ENCODE data around the gene CAPN14. TPM values are rescaled to one million over a fixed set of nuclear protein-coding genes. Genes with fewer than 3 reads are reported as not detected.

The CAPN14 gene
- total RNA-seq, 1 experiment from 2014 or later, result 0.13 TPM

DNA sequence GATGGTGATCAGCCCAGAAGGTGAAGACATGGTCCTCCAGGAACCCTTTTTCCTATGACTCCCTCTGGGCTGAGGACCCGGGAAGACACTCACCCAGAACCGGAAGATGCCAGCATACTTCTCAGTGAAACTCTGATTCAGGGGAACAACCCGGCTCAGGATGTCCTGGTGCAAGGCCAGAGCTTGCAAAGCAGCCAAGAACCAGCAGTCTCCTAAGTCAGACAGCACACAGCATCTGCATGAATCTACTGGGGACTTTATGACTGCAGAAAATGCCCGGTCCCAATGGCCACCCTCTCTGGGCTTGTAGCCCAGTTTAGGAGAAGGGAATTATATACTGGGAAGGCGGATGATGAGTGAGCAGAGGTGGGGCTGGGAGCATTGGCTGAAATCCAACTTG is 15.3 kb downstream of the CAPN14 start:
- Histone ChIP-seq H3K4me3 (ENCODE audit: low read depth, low read length, poor library complexity, severe bottlenecking) (no peak overlapping the region), H3K27ac (ENCODE audit: low read depth, low read length, poor library complexity, severe bottlenecking) (no peak overlapping the region), H3K4me1 (ENCODE audit: insufficient read depth, low read length, poor library complexity, severe bottlenecking) (no peaks in the 10 kb centered on the region), H3K27me3 (replicated peaks; ENCODE audit: insufficient read depth, low read depth, low read length, poor library complexity) (no peaks in the 10 kb centered on the region), H3K36me3 (ENCODE audit: insufficient read depth, low read length, poor library complexity, severe bottlenecking) (no peaks in the 10 kb centered on the region), H3K9me3 (ENCODE audit: low read depth, low read length, poor library complexity, severe bottlenecking) (no peaks in the 10 kb centered on the region)
- no TSS peak for BruUV-seq (replicated peaks)
- ChIA-PET CTCF (no interaction called here), POLR2A (ENCODE audit: low non-redundant PET) (no interaction called here)
- intact Hi-C loops (cut with micrococcal nuclease; ENCODE audit: unreplicated experiment), result no loop called here
- DNase-seq (ENCODE audit: low spot score), result no peak
- no peak for TF ChIP-seq EZH2 (IDR thresholded peaks at IDR 0.05; ENCODE audit: borderline replicate concordance, low read depth, low read length, poor library complexity, severe bottlenecking)
- TF ChIP-seq, protein P1, sequence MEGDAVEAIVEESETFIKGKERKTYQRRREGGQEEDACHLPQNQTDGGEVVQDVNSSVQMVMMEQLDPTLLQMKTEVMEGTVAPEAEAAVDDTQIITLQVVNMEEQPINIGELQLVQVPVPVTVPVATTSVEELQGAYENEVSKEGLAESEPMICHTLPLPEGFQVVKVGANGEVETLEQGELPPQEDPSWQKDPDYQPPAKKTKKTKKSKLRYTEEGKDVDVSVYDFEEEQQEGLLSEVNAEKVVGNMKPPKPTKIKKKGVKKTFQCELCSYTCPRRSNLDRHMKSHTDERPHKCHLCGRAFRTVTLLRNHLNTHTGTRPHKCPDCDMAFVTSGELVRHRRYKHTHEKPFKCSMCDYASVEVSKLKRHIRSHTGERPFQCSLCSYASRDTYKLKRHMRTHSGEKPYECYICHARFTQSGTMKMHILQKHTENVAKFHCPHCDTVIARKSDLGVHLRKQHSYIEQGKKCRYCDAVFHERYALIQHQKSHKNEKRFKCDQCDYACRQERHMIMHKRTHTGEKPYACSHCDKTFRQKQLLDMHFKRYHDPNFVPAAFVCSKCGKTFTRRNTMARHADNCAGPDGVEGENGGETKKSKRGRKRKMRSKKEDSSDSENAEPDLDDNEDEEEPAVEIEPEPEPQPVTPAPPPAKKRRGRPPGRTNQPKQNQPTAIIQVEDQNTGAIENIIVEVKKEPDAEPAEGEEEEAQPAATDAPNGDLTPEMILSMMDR (conservative IDR thresholded peaks at IDR 0.05; ENCODE audit: low read depth, low read length), result no peak

DNA sequence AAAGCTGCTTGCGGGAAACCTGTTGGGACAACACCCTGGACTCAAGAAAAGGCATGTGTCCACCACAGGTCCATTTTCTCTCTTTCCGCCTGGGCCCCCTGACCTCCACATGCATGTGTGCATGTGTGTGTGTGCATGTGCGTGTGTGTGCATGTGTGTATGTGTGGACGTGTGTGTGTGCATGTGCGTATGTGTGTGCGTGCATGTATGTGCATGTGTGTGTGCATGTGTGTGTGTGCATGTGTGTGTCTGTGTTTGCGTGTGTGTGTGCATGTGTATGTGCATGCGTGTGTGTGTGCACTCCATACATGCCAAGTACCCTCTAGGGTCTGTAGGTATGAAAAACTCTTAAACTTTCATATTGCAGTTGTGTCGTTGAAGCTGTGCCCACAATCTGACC is 16.3 kb downstream of the CAPN14 start:
- Histone ChIP-seq H3K36me3 (ENCODE audit: insufficient read depth, low read length, poor library complexity, severe bottlenecking) (no peaks in the 10 kb centered on the region), H3K4me3 (ENCODE audit: low read depth, low read length, poor library complexity, severe bottlenecking) (no peak overlapping the region), H3K27me3 (replicated peaks; ENCODE audit: insufficient read depth, low read depth, low read length, poor library complexity) (no peaks in the 10 kb centered on the region), H3K9me3 (ENCODE audit: low read depth, low read length, poor library complexity, severe bottlenecking) (no peaks in the 10 kb centered on the region), H3K4me1 (ENCODE audit: insufficient read depth, low read length, poor library complexity, severe bottlenecking) (no peaks in the 10 kb centered on the region), H3K27ac (ENCODE audit: low read depth, low read length, poor library complexity, severe bottlenecking) (no peak overlapping the region)
- no TSS peak for BruUV-seq (replicated peaks)
- ChIA-PET POLR2A (ENCODE audit: low non-redundant PET) (no interaction called here), CTCF (interaction anchor here (0.6 to 1.0 kb wide), 2 partner anchors 17 to 31 kb away, joined by 3 to 4 read pairs; no protein-coding TSS in a partner anchor)
- TF ChIP-seq, protein P1 (conservative IDR thresholded peaks at IDR 0.05; ENCODE audit: low read depth, low read length), result no peak
- TF ChIP-seq EZH2 (IDR thresholded peaks at IDR 0.05; ENCODE audit: borderline replicate concordance, low read depth, low read length, poor library complexity, severe bottlenecking), result no peak
- intact Hi-C loops (cut with micrococcal nuclease; ENCODE audit: unreplicated experiment), result no loop called here
- no peak for DNase-seq (ENCODE audit: low spot score)

DNA sequence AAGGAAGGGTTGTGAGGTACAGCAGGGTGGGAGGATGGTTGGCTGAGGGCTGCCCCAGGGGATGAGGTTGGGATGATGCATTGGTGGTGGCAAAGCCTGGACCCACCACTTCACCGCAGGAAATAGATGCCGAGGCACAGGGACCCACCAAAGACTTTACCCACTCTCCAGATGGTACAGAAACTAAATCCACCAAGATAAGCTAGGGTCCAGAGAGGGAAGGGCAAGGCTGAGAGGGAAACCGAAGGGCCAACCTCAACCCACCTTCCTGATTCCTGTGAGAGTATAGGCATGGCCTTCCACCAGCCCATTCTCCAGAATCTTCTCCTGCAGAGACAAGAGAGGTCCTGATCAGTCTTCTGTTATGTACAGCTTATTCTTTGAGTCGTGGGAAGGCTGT is 18.1 kb downstream of the CAPN14 start:
- intact Hi-C loops (cut with micrococcal nuclease; ENCODE audit: unreplicated experiment), result no loop called here
- TF ChIP-seq EZH2 (IDR thresholded peaks at IDR 0.05; ENCODE audit: borderline replicate concordance, low read depth, low read length, poor library complexity, severe bottlenecking), result no peak
- TF ChIP-seq, protein P1 (conservative IDR thresholded peaks at IDR 0.05; ENCODE audit: low read depth, low read length), result no peak
- POLR2A ChIA-PET (ENCODE audit: low non-redundant PET), result interaction anchor here (0.6 kb wide), 1 partner anchor 95 kb away, joined by 4 read pairs; no protein-coding TSS in a partner anchor
- no TSS peak for BruUV-seq (replicated peaks)
- Histone ChIP-seq H3K27ac (ENCODE audit: low read depth, low read length, poor library complexity, severe bottlenecking) (no peak overlapping the region), H3K27me3 (replicated peaks; ENCODE audit: insufficient read depth, low read depth, low read length, poor library complexity) (no peaks in the 10 kb centered on the region), H3K4me1 (ENCODE audit: insufficient read depth, low read length, poor library complexity, severe bottlenecking) (no peaks in the 10 kb centered on the region), H3K9me3 (ENCODE audit: low read depth, low read length, poor library complexity, severe bottlenecking) (no peaks in the 10 kb centered on the region), H3K36me3 (ENCODE audit: insufficient read depth, low read length, poor library complexity, severe bottlenecking) (no peaks in the 10 kb centered on the region), H3K4me3 (ENCODE audit: low read depth, low read length, poor library complexity, severe bottlenecking) (no peak overlapping the region)
- CTCF ChIA-PET, result no interaction called here
- DNase-seq (ENCODE audit: low spot score), result no peak
